Measurements from ENCODE around the gene EDEM2.
"Not testable (repeated sequence)": the region's sequence is repeated elsewhere in the genome, so short reads cannot be mapped to it uniquely, and the experiment has no call there.

EDEM2 gene

DNA sequence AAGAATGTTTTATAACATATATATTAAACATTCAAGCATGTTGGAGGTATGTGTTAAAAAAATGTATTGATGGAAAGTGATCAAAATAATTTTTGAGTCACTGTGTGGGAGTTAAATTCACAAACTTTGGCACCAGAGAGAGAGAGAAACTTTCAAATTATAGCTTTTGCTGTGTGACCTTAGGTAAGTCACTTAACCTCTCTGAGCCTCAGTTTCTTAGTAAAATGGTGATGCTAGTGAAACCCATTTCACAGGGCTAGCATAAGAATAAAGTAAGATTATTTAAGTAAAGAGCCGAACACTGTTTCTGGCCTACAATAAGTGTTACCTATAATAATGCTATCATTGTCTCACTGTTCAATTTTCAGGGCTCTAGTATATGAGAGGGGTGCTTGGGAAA lies 20.7 kb upstream of the EDEM2 start:
- H3K4me3 ChIP-seq (replicated peaks in 1 of 2; ENCODE audit: low read depth in 2 of 2, low read length in 2 of 2), result no peak overlapping the region
- TF ChIP-seq, protein P1, sequence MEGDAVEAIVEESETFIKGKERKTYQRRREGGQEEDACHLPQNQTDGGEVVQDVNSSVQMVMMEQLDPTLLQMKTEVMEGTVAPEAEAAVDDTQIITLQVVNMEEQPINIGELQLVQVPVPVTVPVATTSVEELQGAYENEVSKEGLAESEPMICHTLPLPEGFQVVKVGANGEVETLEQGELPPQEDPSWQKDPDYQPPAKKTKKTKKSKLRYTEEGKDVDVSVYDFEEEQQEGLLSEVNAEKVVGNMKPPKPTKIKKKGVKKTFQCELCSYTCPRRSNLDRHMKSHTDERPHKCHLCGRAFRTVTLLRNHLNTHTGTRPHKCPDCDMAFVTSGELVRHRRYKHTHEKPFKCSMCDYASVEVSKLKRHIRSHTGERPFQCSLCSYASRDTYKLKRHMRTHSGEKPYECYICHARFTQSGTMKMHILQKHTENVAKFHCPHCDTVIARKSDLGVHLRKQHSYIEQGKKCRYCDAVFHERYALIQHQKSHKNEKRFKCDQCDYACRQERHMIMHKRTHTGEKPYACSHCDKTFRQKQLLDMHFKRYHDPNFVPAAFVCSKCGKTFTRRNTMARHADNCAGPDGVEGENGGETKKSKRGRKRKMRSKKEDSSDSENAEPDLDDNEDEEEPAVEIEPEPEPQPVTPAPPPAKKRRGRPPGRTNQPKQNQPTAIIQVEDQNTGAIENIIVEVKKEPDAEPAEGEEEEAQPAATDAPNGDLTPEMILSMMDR (IDR thresholded peaks at IDR 0.05; ENCODE audit: low read depth, low read length), result no peak
- DNase-seq (ENCODE audit: low read depth in 2 of 2), result no peak

DNA sequence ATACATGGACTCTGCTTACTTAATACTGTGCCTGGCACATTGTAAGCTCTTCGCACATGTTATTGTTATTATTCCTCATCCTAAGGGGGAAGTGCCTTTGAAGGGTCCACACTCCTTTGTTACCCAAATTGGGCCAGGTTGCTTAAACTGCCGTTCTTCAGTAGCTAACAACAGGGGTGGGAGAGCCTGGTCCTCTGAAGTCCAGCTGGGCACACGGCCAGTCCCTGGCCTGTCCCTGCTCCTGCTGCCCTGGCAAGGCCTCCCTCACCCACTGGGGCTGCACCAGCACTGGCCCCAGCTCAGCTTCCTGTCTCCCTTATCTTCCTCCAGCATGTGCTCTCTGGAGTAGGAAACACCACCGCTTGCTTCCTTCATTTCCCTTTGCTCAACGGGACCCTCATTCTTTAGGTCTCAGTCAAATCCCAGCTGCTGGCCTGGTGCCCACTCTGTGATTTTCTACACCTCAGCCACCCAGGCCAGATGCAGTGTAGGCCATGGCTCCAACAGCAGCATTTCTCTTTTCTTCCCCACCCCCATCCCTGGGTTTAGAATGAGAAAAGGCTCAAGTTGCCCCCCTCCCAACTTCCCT lies 19.2 kb upstream of the EDEM2 start:
- no peak overlapping the region for H3K4me3 ChIP-seq (replicated peaks in 1 of 2; ENCODE audit: low read depth in 2 of 2, low read length in 2 of 2)
- TF ChIP-seq, protein P1 (IDR thresholded peaks at IDR 0.05; ENCODE audit: low read depth, low read length), result no peak
- DNase-seq (ENCODE audit: low read depth in 2 of 2), result peak; percentile 12 to 71

DNA sequence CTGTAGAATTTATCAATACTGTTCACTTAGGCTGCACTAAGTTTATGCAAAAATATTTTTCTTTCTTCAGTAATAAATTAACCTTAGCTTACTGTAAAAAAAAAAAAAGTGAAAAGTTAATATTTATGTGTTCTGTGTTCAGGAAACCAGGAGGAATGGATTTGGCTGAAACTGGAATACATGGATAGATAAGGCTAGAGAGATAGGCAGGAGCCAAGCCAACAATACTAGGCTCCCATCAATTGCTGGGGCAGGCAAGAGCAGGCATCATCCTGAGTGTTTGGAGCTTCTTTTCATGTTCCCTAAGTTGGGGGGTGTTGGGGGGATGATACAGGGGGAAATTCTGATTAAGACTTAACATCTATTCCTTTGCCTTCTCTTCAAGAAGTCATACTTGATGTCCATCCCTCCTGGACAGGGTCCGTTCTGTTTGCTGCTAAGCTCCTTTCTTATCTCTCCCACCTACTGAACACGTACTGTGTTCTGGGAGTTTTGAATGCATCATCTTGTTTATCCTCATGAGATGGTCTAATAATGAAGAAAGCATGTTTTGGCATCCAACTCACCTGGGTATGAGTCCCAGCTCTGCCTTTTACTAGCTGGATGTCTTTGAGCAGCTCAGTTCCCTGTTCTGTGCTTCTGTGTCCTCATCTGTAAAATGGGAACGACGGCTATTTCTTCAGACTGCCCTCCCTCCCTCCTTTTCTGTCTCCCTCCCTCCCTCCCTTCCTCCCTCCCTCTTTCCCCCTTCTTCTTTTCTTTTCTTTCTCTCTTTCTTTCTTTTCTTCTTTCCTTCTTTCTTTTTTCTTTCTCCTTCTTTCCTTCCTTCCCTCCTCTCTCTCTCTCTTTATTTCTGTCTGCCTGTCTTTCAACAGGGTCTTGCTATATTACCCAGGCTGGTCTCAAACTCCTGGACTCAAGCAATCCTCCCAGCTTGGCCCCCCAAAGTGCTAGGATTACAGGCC lies 18.4 kb upstream of the EDEM2 start:
- no peak for DNase-seq (ENCODE audit: low read depth in 2 of 2)
- TF ChIP-seq, protein P1 (IDR thresholded peaks at IDR 0.05; ENCODE audit: low read depth, low read length), result no peak
- H3K4me3 ChIP-seq (replicated peaks in 1 of 2; ENCODE audit: low read depth in 2 of 2, low read length in 2 of 2), result no peak overlapping the region

DNA sequence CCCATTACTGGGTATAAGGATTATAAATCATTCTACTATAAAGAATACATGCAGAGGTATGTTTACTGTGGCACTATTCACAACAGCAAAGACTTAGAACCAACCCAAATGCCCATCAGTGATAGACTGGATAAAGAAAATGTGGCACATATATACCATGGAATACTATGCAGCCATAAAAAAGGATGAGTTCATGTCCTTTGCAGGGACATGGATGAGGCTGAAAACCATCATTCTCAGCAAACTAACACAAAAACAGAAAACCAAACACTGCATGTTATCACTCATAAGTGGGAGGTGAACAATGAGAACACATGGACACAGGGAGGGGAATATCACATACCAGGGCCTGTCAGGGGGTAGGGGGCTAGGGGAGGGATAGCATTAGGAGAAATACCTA lies 17.4 kb upstream of the EDEM2 start:
- DNase-seq (ENCODE audit: low read depth in 2 of 2); H3K4me3 ChIP-seq (replicated peaks in 1 of 2; ENCODE audit: low read depth in 2 of 2, low read length in 2 of 2): not testable (repeated sequence)

DNA sequence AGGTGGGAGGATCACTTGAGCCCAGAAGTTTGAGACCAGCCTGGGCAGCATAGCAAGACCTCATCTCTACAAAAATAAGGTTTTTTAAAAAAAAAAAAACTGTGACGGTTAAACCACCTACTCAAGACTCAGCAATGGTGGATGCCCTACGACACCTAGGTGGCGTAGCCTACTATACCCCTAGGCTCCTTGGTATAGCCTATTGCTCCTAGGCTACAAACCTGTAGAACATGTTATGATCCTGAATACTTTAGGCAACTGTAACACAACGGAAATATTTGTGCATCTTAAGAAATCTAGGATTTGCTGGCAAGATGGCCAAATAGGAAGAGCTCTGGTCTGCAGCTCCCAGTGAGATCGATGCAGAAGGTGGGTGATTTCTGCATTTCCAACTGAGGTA lies 13.2 kb upstream of the EDEM2 start:
- not testable (repeated sequence) for H3K4me3 ChIP-seq (replicated peaks in 1 of 2; ENCODE audit: low read depth in 2 of 2, low read length in 2 of 2); DNase-seq (ENCODE audit: low read depth in 2 of 2)

DNA sequence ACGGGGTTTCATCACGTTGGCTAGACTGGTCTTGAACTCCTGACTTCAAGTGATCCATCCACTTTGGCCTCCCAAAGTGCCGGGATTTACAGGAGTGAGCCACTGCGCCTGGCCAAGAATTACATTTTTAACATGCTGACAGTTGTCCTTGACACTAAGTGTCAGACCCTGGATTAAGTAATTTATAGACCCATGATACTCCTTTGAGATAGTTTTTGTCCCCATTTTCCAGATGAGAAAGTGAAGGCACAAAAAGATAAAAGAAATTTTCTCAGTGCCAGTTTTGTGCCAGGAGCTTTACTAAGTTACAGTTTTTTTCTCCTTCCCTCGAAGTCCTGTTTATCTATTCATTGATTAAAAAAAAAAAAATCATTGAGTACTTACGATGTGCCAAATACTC lies 9.8 kb upstream of the EDEM2 start:
- no peak for DNase-seq (ENCODE audit: low read depth in 2 of 2)
- no peak overlapping the region for H3K4me3 ChIP-seq (replicated peaks in 1 of 2; ENCODE audit: low read depth in 2 of 2, low read length in 2 of 2)
- TF ChIP-seq, protein P1 (IDR thresholded peaks at IDR 0.05; ENCODE audit: low read depth, low read length), result no peak

DNA sequence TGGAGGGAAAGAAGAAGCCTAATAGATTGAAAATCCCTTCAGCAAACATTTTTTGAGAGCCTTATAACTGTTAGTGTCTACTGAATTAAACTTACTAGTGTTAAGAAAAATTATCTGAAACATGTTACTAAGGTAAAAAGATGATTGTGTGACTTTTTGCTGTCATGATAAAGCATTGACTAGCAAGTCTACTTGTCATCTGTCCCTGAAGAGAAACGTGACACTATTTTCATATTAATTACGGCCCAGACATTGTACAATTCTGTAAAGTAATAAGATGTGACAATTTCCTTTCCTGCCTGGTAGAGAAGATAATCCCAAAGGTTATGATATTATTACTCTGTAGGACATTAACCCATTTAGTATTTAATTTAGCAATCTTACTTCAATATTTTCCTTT lies 8.8 kb upstream of the EDEM2 start:
- no peak overlapping the region for H3K4me3 ChIP-seq (replicated peaks in 1 of 2; ENCODE audit: low read depth in 2 of 2, low read length in 2 of 2)
- TF ChIP-seq, protein P1 (IDR thresholded peaks at IDR 0.05; ENCODE audit: low read depth, low read length), result no peak
- DNase-seq (ENCODE audit: low read depth in 2 of 2), result no peak

All from cardiac fibroblast (primary cell).